ENCODE results near the gene PLBD1.

- TF ChIP-seq MYC (IDR thresholded peaks at IDR 0.05; ENCODE audit: borderline replicate concordance, low read length): no peak
- TF ChIP-seq FOSL2 (IDR thresholded peaks at IDR 0.05): no peak
- TF ChIP-seq FOSL2 (CRISPR knock-in tag; IDR thresholded peaks at IDR 0.05): no peak
- TF ChIP-seq CTCF (IDR thresholded peaks at IDR 0.05): no peak
- no peak for TF ChIP-seq BHLHE40 (IDR thresholded peaks at IDR 0.05; ENCODE audit: low read depth, low read length)
- no peak for TF ChIP-seq POLR2A (IDR thresholded peaks at IDR 0.05; ENCODE audit: low read length)
Measured at GRCh38 chr12:14578646-14579045, 11.0 kb upstream of the PLBD1 start.

Data from A549 (cell line).